ENCODE measurements around the gene KCNT2. TPM values are rescaled to one million over a fixed set of nuclear protein-coding genes. Genes with fewer than 3 reads are reported as not detected.

Gene KCNT2
- total RNA-seq, 1 experiment from 2014 or later: not detected

GRCh38 chr1:196410768-196411167, 197.5 kb downstream of the KCNT2 start:
- H3K36me3 ChIP-seq (ENCODE audit: insufficient read depth, low read length): no peaks in the 10 kb centered on the region
- H3K4me1 ChIP-seq (ENCODE audit: low read length): no peaks in the 10 kb centered on the region
- H3K9ac ChIP-seq (ENCODE audit: low read length): no peak overlapping the region
- H3K4me2 ChIP-seq (ENCODE audit: low read depth, low read length, poor library complexity, severe bottlenecking): no peak overlapping the region
- DNase-seq: no peak
- no peaks in the 10 kb centered on the region for H3K27me3 ChIP-seq (ENCODE audit: low read length)
- H3K79me2 ChIP-seq (ENCODE audit: low read length): no peaks in the 10 kb centered on the region
- H3K27ac ChIP-seq (ENCODE audit: low read length): no peak overlapping the region
- H3K4me3 ChIP-seq (ENCODE audit: low read length): no peak overlapping the region
- no peaks in the 10 kb centered on the region for H4K20me1 ChIP-seq (ENCODE audit: insufficient read depth, low read depth, low read length)
- H3K9me3 ChIP-seq (ENCODE audit: low read length): peaks cover 4% of the 10 kb centered on the region; the same call in 1 of the 2 replicates
- H3K9me2 ChIP-seq (replicated peaks; ENCODE audit: insufficient read depth, low read length): no peaks in the 10 kb centered on the region
- H2AFZ ChIP-seq (ENCODE audit: low read length): no peak overlapping the region

DNA sequence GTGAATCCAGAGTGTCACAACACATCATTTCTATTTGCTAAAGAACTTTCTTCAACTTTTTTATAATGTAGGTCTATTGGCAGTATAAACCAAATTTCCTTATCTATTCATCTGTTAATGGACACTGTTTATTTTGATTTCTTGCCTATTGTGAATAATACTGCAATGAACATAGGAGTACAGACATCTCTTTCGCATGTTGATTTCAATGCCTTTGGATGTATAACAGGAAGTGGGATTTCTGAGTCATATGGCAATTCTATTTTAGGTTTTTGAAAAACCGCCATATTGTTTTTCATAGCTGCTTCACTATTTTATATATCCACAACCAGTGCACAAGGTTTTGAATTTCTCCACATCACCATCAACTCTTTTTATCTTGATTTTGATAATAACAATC, 198.7 kb downstream of the KCNT2 start:
- Histone ChIP-seq H2AFZ (ENCODE audit: low read length) (no peak overlapping the region), H3K79me2 (ENCODE audit: low read length) (no peaks in the 10 kb centered on the region), H3K4me3 (ENCODE audit: low read length) (no peak overlapping the region), H3K4me2 (ENCODE audit: low read depth, low read length, poor library complexity, severe bottlenecking) (no peak overlapping the region), H3K9me2 (replicated peaks; ENCODE audit: insufficient read depth, low read length) (no peaks in the 10 kb centered on the region), H3K36me3 (ENCODE audit: insufficient read depth, low read length) (no peaks in the 10 kb centered on the region), H3K27me3 (ENCODE audit: low read length) (no peaks in the 10 kb centered on the region), H3K9ac (ENCODE audit: low read length) (no peak overlapping the region), H4K20me1 (ENCODE audit: insufficient read depth, low read depth, low read length) (no peaks in the 10 kb centered on the region), H3K9me3 (ENCODE audit: low read length) (no peaks in the 10 kb centered on the region; the same call in 1 of the 2 replicates), H3K27ac (ENCODE audit: low read length) (no peak overlapping the region), H3K4me1 (ENCODE audit: low read length) (no peaks in the 10 kb centered on the region)
- DNase-seq: no peak

DNA sequence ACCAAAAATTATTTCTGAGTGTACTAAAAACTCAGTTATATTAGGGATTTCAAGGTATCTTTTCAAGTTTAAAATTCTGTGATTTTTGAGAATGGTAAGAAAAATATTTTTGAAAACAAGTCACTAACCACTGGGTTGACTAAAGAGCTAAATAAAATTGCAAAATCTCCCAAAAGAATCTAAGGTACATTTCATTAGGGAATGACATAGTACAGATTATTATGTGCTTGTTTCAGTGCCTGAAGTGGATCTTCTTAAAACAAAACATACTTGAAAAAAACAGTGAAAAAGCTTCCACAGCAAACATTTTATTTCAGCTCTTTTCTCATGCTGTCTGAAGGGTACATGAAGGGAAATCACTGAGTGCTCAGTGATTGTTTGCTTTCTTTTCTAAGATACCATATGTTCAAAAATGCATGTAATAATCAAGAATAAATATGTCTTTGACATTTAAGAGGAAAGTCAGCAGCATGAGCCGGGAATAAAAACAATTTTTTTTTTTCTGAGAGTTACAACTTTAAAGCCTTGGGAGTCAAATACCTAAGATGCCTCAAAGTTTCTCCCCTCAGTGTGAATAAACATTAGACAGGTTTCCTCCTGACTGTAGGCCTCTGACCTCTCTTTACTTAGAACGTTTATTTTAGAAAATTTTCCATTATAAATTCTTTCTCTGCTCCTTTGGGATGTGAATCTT, 200.7 kb downstream of the KCNT2 start:
- Histone ChIP-seq H3K36me3 (ENCODE audit: insufficient read depth, low read length) (no peaks in the 10 kb centered on the region), H3K4me3 (ENCODE audit: low read length) (no peak overlapping the region), H3K4me1 (ENCODE audit: low read length) (no peaks in the 10 kb centered on the region), H4K20me1 (ENCODE audit: insufficient read depth, low read depth, low read length) (no peaks in the 10 kb centered on the region), H3K27me3 (ENCODE audit: low read length) (no peaks in the 10 kb centered on the region), H3K4me2 (ENCODE audit: low read depth, low read length, poor library complexity, severe bottlenecking) (no peak overlapping the region), H3K79me2 (ENCODE audit: low read length) (no peaks in the 10 kb centered on the region), H3K9ac (ENCODE audit: low read length) (no peak overlapping the region), H3K9me2 (replicated peaks; ENCODE audit: insufficient read depth, low read length) (no peaks in the 10 kb centered on the region), H3K9me3 (ENCODE audit: low read length) (no peaks in the 10 kb centered on the region), H2AFZ (ENCODE audit: low read length) (no peak overlapping the region), H3K27ac (ENCODE audit: low read length) (no peak overlapping the region)
- no peak for DNase-seq

DNA sequence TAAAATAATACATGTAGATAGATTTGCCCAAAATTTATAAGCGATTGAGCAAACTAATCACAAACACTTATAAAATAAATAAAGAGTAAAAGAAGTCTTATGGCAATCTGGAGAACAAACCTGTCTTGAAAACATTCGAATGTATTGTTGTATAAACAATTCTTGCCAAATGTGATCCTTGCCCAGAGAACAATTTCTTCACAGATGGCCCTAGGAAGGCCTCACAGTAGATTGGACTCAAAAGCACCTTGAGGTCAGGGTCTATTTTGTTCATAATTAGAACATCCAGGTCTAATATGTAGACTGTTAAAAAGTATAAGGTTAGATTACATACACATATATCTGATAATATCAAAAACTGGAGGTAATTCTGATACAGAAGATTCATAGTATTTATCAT, 202.4 kb downstream of the KCNT2 start:
- Histone ChIP-seq H3K4me2 (ENCODE audit: low read depth, low read length, poor library complexity, severe bottlenecking) (no peak overlapping the region), H3K4me3 (ENCODE audit: low read length) (no peak overlapping the region), H3K36me3 (ENCODE audit: insufficient read depth, low read length) (no peaks in the 10 kb centered on the region), H3K4me1 (ENCODE audit: low read length) (no peaks in the 10 kb centered on the region), H3K27ac (ENCODE audit: low read length) (no peak overlapping the region), H3K27me3 (ENCODE audit: low read length) (no peaks in the 10 kb centered on the region), H3K9me3 (ENCODE audit: low read length) (peaks cover 3% of the 10 kb centered on the region; the same call in 1 of the 2 replicates), H4K20me1 (ENCODE audit: insufficient read depth, low read depth, low read length) (no peaks in the 10 kb centered on the region), H3K79me2 (ENCODE audit: low read length) (no peaks in the 10 kb centered on the region), H2AFZ (ENCODE audit: low read length) (no peak overlapping the region), H3K9ac (ENCODE audit: low read length) (no peak overlapping the region), H3K9me2 (replicated peaks; ENCODE audit: insufficient read depth, low read length) (no peaks in the 10 kb centered on the region)
- no peak for DNase-seq

- peaks cover 3% of the 10 kb centered on the region; the same call in 1 of the 2 replicates for H3K9me3 ChIP-seq (ENCODE audit: low read length)
- no peaks in the 10 kb centered on the region for H3K4me1 ChIP-seq (ENCODE audit: low read length)
- no peak overlapping the region for H2AFZ ChIP-seq (ENCODE audit: low read length)
- H4K20me1 ChIP-seq (ENCODE audit: insufficient read depth, low read depth, low read length): no peaks in the 10 kb centered on the region
- no peaks in the 10 kb centered on the region for H3K9me2 ChIP-seq (replicated peaks; ENCODE audit: insufficient read depth, low read length)
- H3K36me3 ChIP-seq (ENCODE audit: insufficient read depth, low read length): no peaks in the 10 kb centered on the region
- H3K4me3 ChIP-seq (ENCODE audit: low read length): no peak overlapping the region
- no peak overlapping the region for H3K9ac ChIP-seq (ENCODE audit: low read length)
- H3K79me2 ChIP-seq (ENCODE audit: low read length): no peaks in the 10 kb centered on the region
- H3K4me2 ChIP-seq (ENCODE audit: low read depth, low read length, poor library complexity, severe bottlenecking): no peak overlapping the region
- H3K27me3 ChIP-seq (ENCODE audit: low read length): no peaks in the 10 kb centered on the region
- DNase-seq: no peak
- H3K27ac ChIP-seq (ENCODE audit: low read length): no peak overlapping the region
Observed at GRCh38 chr1:196403803-196404690, 204.2 kb downstream of the KCNT2 start.

DNA sequence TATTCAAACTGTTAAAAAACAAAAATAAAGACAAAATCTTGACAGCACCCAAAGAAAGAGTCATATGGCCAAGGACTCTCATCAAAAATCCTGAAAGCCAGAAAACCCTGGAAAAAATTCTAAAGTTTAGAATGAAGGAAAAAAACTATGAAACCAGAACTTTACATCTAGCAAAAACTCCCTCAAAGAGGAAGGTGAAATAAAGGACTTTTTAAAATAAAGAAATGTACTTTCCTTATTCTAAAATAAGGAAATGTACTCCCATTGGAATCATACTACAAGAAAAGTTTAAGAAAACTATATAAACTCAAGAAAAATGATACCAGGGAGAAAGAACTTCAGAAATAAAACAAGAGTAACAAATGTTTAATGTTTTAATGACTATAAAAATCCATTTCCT, 206.3 kb downstream of the KCNT2 start:
- Histone ChIP-seq H3K9me3 (ENCODE audit: low read length) (peaks cover 3% of the 10 kb centered on the region; the same call in 1 of the 2 replicates), H3K27me3 (ENCODE audit: low read length) (no peaks in the 10 kb centered on the region), H2AFZ (ENCODE audit: low read length) (no peak overlapping the region), H3K4me3 (ENCODE audit: low read length) (no peak overlapping the region), H3K9me2 (replicated peaks; ENCODE audit: insufficient read depth, low read length) (no peaks in the 10 kb centered on the region), H3K9ac (ENCODE audit: low read length) (no peak overlapping the region), H3K36me3 (ENCODE audit: insufficient read depth, low read length) (no peaks in the 10 kb centered on the region), H3K4me1 (ENCODE audit: low read length) (no peaks in the 10 kb centered on the region), H4K20me1 (ENCODE audit: insufficient read depth, low read depth, low read length) (no peaks in the 10 kb centered on the region), H3K79me2 (ENCODE audit: low read length) (no peaks in the 10 kb centered on the region), H3K4me2 (ENCODE audit: low read depth, low read length, poor library complexity, severe bottlenecking) (no peak overlapping the region), H3K27ac (ENCODE audit: low read length) (no peak overlapping the region)
- no peak for DNase-seq

- H3K9me2 ChIP-seq (replicated peaks; ENCODE audit: insufficient read depth, low read length): no peaks in the 10 kb centered on the region
- H3K27ac ChIP-seq (ENCODE audit: low read length): no peak overlapping the region
- H3K4me1 ChIP-seq (ENCODE audit: low read length): no peaks in the 10 kb centered on the region
- no peak for DNase-seq
- H3K4me2 ChIP-seq (ENCODE audit: low read depth, low read length, poor library complexity, severe bottlenecking): no peak overlapping the region
- no peaks in the 10 kb centered on the region for H3K79me2 ChIP-seq (ENCODE audit: low read length)
- no peaks in the 10 kb centered on the region for H4K20me1 ChIP-seq (ENCODE audit: insufficient read depth, low read depth, low read length)
- H2AFZ ChIP-seq (ENCODE audit: low read length): no peak overlapping the region
- no peak overlapping the region for H3K4me3 ChIP-seq (ENCODE audit: low read length)
- no peaks in the 10 kb centered on the region for H3K27me3 ChIP-seq (ENCODE audit: low read length)
- H3K36me3 ChIP-seq (ENCODE audit: insufficient read depth, low read length): no peaks in the 10 kb centered on the region
- H3K9me3 ChIP-seq (ENCODE audit: low read length): peaks cover 3% of the 10 kb centered on the region; the same call in 1 of the 2 replicates
- no peak overlapping the region for H3K9ac ChIP-seq (ENCODE audit: low read length)
Observed at GRCh38 chr1:196401452-196401833, 206.8 kb downstream of the KCNT2 start.

Measured in Karpas-422 (cell line).